MCF 10A (cell line): ENCODE data around the gene METTL1. TPM values are rescaled to one million over a fixed set of nuclear protein-coding genes. Genes with fewer than 3 reads are reported as not detected.

Experiments used
- BruUV-seq: library from RNA; stranded (reverse); fragments of 400-500 nt; replicated peaks from 2 replicates; lab custom pipeline; 2021; lab: Mats Ljungman, UMichigan
- CTCF ChIA-PET: fragments of 300-600 bp; sonication (Branson Sonifier 250); formaldehyde crosslinking; extraction: SDS; loops from one replicate; lab custom pipeline; 2021; ENCODE audit warnings: antibody characterized with exemption, inconsistent platforms; lab: Yijun Ruan, JAX
- POLR2A ChIA-PET: fragments of 300-600, 350-650 bp; sonication (Branson Sonifier 250); formaldehyde crosslinking; extraction: SDS; loops from one replicate; lab custom pipeline; 2020; ENCODE audit warnings: antibody characterized with exemption, inconsistent platforms; lab: Yijun Ruan, JAX
- DNase-seq: peaks from one replicate; pipeline ENCODE4 v3.0.0-alpha.2; 2018; ENCODE audit not compliant: unreplicated experiment
- H3K27ac Mint-ChIP-seq: one replicate; pipeline ENCODE4 v1.8.0; 2022; ENCODE audit warnings: mild to moderate bottlenecking, low read depth, mixed read lengths; ENCODE audit not compliant: unreplicated experiment
- H3K27me3 Mint-ChIP-seq: one replicate; pipeline ENCODE4 v1.8.0; 2022; ENCODE audit warnings: mixed read lengths; ENCODE audit not compliant: insufficient read depth, unreplicated experiment
- H3K36me3 Mint-ChIP-seq: one replicate; pipeline ENCODE4 v1.8.0; 2022; ENCODE audit warnings: mild to moderate bottlenecking, moderate library complexity, mixed read lengths; ENCODE audit not compliant: insufficient read depth, unreplicated experiment
- H3K4me1 Mint-ChIP-seq: one replicate; pipeline ENCODE4 v1.8.0; 2022; ENCODE audit warnings: mixed read lengths; ENCODE audit not compliant: insufficient read depth, unreplicated experiment
- H3K4me3 Mint-ChIP-seq: one replicate; pipeline ENCODE4 v1.8.0; 2022; ENCODE audit warnings: mild to moderate bottlenecking, moderate library complexity, mixed read lengths; ENCODE audit not compliant: unreplicated experiment
- H3K9me3 Mint-ChIP-seq: one replicate; pipeline ENCODE4 v1.8.0; 2022; ENCODE audit warnings: mixed read lengths; ENCODE audit not compliant: unreplicated experiment
- CTCF ChIP-seq: fragments of 200-600 bp; IDR thresholded peaks from one replicate; pipeline ENCODE4 v1.8.0; 2022; ENCODE audit warnings: antibody characterized with exemption, mild to moderate bottlenecking; ENCODE audit not compliant: unreplicated experiment
- intact Hi-C: fragments of 100-400 bp; cut with micrococcal nuclease; formaldehyde crosslinking; loops from 2 replicates; pipeline ENCODE4 v1.14.1; 2022
- total RNA-seq: library from RNA; stranded (reverse); gene quantifications from 2 replicates; pipeline ENCODE4 v1.2.3, GENCODE V29; 2022

Gene METTL1
- total RNA-seq, 1 experiment from 2014 or later, result 40.6 TPM

GRCh38 chr12:57781244-57781643 lies 9.3 kb upstream of the METTL1 start:
- Mint-ChIP-seq H3K27ac (peak overlapping the region; percentile 20), H3K27me3 (no peaks in the 10 kb centered on the region), H3K36me3 (peaks cover 36% of the 10 kb centered on the region), H3K9me3 (no peaks in the 10 kb centered on the region), H3K4me3 (no peak overlapping the region), H3K4me1 (peaks cover 21% of the 10 kb centered on the region)
- intact Hi-C loops, result no loop called here
- CTCF ChIA-PET, result interaction anchor here (0.7 to 1.5 kb wide), 8 partner anchors 9 to 125 kb away, joined by 3 to 7 read pairs (median 4); partner anchors contain the start of genes EEF1AKMT3 and METTL1
- POLR2A ChIA-PET, result interaction anchor here (0.7 to 3.7 kb wide), 6 partner anchors 8 to 153 kb away, joined by 3 to 39 read pairs (median 3); partner anchors contain the start of genes CTDSP2, CYP27B1, EEF1AKMT3 and METTL1
- no TSS peak for BruUV-seq
- no peak for TF ChIP-seq CTCF
- DNase-seq, result no peak

DNA sequence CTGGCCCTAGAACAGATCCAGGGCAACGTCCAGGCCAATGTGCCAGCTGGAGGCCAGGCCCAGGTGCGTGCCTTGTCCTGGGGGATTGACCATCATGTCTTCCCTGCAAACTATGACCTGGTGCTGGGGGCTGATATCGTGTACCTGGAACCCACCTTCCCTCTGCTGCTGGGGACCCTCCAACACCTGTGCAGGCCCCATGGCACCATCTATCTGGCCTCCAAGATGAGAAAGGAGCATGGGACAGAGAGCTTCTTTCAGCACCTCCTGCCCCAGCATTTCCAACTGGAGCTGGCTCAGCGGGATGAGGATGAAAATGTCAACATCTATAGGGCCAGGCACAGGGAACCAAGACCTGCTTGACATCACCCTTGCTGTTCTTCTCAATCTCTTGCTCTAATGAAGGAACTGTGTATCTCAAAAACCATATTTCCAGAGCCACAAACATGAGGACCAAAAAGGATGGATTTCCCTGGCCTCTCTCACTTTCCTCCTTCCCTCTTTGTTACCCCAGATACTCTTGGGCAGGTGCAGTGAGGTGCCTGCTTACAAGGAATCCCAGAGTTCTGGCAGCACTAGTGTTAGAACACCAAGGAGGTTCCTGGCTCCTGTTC lies 8.5 kb upstream of the METTL1 start:
- DNase-seq, result no peak
- Mint-ChIP-seq H3K27ac (no peak overlapping the region), H3K27me3 (no peaks in the 10 kb centered on the region), H3K36me3 (peaks cover 37% of the 10 kb centered on the region), H3K9me3 (no peaks in the 10 kb centered on the region), H3K4me3 (no peak overlapping the region), H3K4me1 (peaks cover 25% of the 10 kb centered on the region)
- ChIA-PET POLR2A (interaction anchor here (0.9 to 3.7 kb wide), 2 partner anchors 7 to 65 kb away, joined by 3 to 39 read pairs; partner anchors contain the start of genes EEF1AKMT3 and METTL1), CTCF (interaction anchor here (0.5 to 1.5 kb wide), 5 partner anchors 24 to 189 kb away, joined by 3 to 7 read pairs (median 5); partner anchors contain the start of gene PIP4K2C)
- intact Hi-C loops, result no loop called here
- no TSS peak for BruUV-seq
- no peak for TF ChIP-seq CTCF

GRCh38 chr12:57779736-57780135 lies 7.8 kb upstream of the METTL1 start:
- Mint-ChIP-seq H3K27ac (no peak overlapping the region), H3K4me3 (no peak overlapping the region), H3K9me3 (no peaks in the 10 kb centered on the region), H3K27me3 (no peaks in the 10 kb centered on the region), H3K4me1 (peaks cover 25% of the 10 kb centered on the region), H3K36me3 (peaks cover 31% of the 10 kb centered on the region)
- TF ChIP-seq CTCF, result no peak
- ChIA-PET CTCF (interaction anchor here (0.5 to 1.6 kb wide), 6 partner anchors 12 to 189 kb away, joined by 3 to 5 read pairs (median 3); partner anchors contain the start of genes CYP27B1 and PIP4K2C), POLR2A (interaction anchor here (0.7 to 0.9 kb wide), 2 partner anchors 66 to 130 kb away, joined by 3 read pairs; no protein-coding TSS in a partner anchor)
- BruUV-seq, result no TSS peak
- no peak for DNase-seq
- intact Hi-C loops, result no loop called here

- no peaks in the 10 kb centered on the region for H3K9me3 Mint-ChIP-seq
- CTCF ChIA-PET, result no interaction called here
- no peak for DNase-seq
- intact Hi-C loops, result no loop called here
- H3K27me3 Mint-ChIP-seq, result no peaks in the 10 kb centered on the region
- POLR2A ChIA-PET, result interaction anchor here (0.7 to 1.0 kb wide), 3 partner anchors 22 to 158 kb away, joined by 3 to 6 read pairs (median 3); partner anchors contain the start of gene CDK4
- TF ChIP-seq CTCF, result no peak
- H3K4me1 Mint-ChIP-seq, result peaks cover 30% of the 10 kb centered on the region
- H3K36me3 Mint-ChIP-seq, result peaks cover 21% of the 10 kb centered on the region
- no peak overlapping the region for H3K4me3 Mint-ChIP-seq
- BruUV-seq, result no TSS peak
- no peak overlapping the region for H3K27ac Mint-ChIP-seq
Observed at GRCh38 chr12:57777911-57778310, 6.0 kb upstream of the METTL1 start.
